Activated CD4-positive, alpha-beta T cell treated with anti-CD3 and anti-CD28 coated beads, Interleukin-2, amount 50 U/mL, for 24 hours (primary cell): ENCODE measurements around the gene XAGE3.
"Not testable (repeated sequence)": the region's sequence is repeated elsewhere in the genome, so short reads cannot be mapped to it uniquely, and the experiment has no call there.

Source experiments
- DNase-seq, 2 donors: peaks; one replicate each; pipeline ENCODE4 v3.0.0-alpha.2; 2020; ENCODE audit warnings: low read depth in 1 of 2, low spot score in 1 of 2

XAGE3 gene

GRCh38 chrX:52843619-52844018 is 24.3 kb downstream of the XAGE3 start:
- not testable (repeated sequence) for DNase-seq

- DNase-seq = no peak
Observed at GRCh38 chrX:52839137-52839536, 28.7 kb downstream of the XAGE3 start.

GRCh38 chrX:52830551-52830950 is 37.3 kb downstream of the XAGE3 start:
- DNase-seq = no peak

- DNase-seq = no peak
Observed at GRCh38 chrX:52824608-52825007, 43.3 kb downstream of the XAGE3 start.

GRCh38 chrX:52821079-52821760 is 46.7 kb downstream of the XAGE3 start:
- no peak for DNase-seq

GRCh38 chrX:52819788-52820187 is 48.1 kb downstream of the XAGE3 start:
- DNase-seq = no peak
